Astrocyte of the spinal cord (primary cell): ENCODE results near the gene ZNHIT2.

Experiments used
- DNase-seq: peaks from one replicate; pipeline ENCODE4 v3.0.0; 2011; ENCODE audit warnings: low read depth, low spot score
- H3K4me3 ChIP-seq: 2 replicates; pipeline ENCODE4 v1.5.1; 2011; ENCODE audit warnings: low read depth, mild to moderate bottlenecking, low read length, moderate library complexity
- CTCF ChIP-seq: IDR thresholded peaks from 2 replicates; pipeline ENCODE4 v1.5.1; 2012; ENCODE audit warnings: low read depth, mild to moderate bottlenecking, low read length, inconsistent platforms
- in situ Hi-C: cut with HindIII; loops from 2 replicates; pipeline ENCODE4 v1.10.0; 2017; ENCODE audit warnings: low sequenced_read_pairs

The ZNHIT2 gene

DNA sequence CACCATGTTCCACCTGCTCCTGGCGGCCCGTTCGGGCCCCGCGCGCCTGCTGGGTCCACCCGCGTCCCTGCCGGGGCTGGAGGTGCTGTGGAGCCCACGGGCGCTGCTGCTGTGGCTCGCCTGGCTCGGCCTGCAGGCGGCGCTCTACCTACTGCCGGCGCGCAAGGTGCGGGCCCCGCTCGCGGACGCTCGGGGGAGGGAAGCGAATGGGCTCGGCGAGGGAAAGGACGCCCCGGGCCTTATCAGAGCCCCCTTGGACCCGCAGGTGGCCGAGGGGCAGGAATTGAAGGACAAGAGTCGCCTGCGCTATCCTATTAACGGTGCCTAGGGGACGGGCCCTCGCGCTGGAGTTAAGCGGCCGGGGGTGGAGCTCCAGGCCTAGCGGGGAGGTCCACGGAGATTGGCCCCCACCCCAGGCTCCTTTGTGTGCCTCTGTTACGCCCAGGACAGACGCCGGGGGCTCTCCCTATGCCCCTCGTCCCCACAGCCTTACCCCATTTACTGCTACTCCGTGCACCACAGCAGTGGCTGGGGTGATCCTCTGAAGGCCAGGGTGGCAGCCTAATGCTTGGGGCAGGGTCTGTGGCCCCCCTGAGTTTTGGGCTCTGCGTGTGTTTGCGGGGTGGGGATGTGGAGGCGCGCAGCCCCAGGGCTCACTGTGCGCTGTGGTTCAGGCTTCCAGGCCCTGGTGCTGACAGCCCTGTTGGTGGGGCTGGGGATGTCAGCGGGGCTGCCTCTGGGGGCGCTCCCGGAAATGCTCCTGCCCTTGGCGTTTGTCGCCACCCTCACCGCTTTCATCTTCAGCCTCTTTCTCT is 4.7 kb downstream of the ZNHIT2 start:
- peak; percentile 33 for DNase-seq
- peak overlapping the region; percentile 54 for H3K4me3 ChIP-seq
- peak; percentile 74 for TF ChIP-seq CTCF
- in situ Hi-C loops, result no loop called here

- in situ Hi-C loops, result no loop called here
- peak within 1 kb of the TSS; percentile 54 for H3K4me3 ChIP-seq
- no peak for TF ChIP-seq CTCF
- peak; percentile 93 for DNase-seq
Measured at GRCh38 chr11:65111744-65112545, 5.6 kb downstream of the ZNHIT2 start, which contains the start of gene TM7SF2. TM7SF2 (plus strand) TSS chr11:65111872; CDS start chr11:65112016, 144 bp downstream.

DNA sequence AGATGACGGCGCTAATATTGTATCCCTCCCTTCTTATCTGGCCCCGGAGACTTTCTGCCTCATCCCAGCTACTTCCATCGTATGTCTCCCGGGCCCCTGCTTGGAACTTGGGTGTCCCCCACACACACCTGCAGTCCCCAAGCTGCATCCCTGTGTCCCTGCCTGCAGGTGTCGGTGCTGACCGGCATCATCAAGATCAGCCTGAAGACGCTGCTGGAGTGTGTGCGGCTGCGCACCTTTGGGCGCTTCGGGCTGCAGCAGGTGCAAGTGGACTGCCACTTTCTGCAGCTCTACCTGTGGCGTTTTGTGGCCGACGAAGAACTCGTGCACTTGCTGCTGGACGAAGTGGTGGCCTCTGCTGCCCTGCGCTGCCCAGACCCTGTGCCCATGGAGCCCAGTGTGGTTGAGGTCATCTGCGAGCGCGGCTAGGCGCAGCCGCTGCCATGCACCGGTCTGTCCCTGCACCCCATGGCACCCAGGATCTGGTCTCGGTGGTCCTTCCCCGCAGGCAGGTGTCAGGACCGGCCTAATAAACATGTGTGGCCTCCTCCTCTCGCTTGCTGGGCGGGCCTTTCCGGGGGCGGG is 6.2 kb downstream of the ZNHIT2 start:
- DNase-seq, result no peak
- no peak overlapping the region for H3K4me3 ChIP-seq

GRCh38 chr11:65110354-65110861 is 7.1 kb downstream of the ZNHIT2 start:
- DNase-seq, result peak; percentile 78
- peak; percentile 98 for TF ChIP-seq CTCF
- in situ Hi-C loops, result no loop called here
- H3K4me3 ChIP-seq, result no peak overlapping the region

More for the DNA sequence above, 6.2 kb downstream of the ZNHIT2 start:
- no peak for TF ChIP-seq CTCF
- in situ Hi-C loops, result no loop called here

DNA sequence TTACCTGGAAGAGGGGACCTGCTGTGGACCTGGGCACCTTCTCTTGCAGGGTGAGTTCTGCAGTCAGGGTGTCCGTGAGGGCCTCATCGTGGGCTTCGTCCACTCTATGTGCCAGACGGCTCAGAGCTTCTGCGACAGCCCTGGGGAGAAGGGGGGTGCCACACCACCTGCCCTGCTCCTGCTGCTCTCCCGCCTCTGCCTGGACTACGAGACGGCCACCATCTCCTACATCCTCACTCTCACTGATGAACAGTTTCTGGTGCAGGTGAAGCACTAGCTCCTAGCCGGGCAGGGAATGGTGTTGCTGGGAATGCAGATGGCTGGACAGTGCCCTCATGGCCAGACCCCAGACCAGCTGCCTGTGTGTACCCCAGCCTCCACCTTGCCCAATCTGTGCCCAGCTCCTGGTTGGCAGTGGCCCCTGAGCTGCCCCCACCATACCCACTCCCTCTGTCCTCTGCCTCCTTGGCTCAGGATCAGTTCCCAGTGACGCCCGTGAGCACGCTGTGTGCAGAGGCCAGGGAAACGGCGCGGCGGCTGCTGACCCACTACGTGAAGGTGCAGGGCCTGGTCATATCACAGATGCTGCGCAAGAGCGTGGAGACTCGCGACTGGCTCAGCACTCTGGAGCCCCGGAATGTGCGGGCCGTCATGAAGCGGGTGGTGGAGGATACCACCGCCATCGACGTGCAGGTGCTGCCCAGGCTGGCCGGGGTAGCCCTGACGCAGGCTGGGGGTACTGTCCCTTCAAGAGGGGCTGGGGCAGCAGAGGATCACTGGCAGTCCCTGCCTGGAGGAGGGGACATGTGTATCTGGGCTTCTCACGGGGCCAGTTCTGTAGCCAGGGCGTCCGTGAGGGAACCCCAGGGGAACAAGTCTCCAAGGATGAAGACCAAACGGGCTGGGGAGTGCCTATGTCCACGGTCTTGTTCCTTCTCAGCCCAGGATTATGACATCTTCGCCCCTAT is 8.0 kb downstream of the ZNHIT2 start:
- in situ Hi-C loops, result no loop called here
- no peak for TF ChIP-seq CTCF
- no peak for DNase-seq
- no peak overlapping the region for H3K4me3 ChIP-seq
